Activated CD8-positive, alpha-beta memory T cell treated with anti-CD3 and anti-CD28 coated beads, Interleukin-2, amount 50 U/mL, for 1 hour (primary cell): ENCODE results near the gene ARPP21.

Experiments
- DNase-seq: peaks from one replicate; pipeline ENCODE4 v3.0.0-alpha.2; 2020; ENCODE audit errors: extremely low read depth

ARPP21 gene

DNA sequence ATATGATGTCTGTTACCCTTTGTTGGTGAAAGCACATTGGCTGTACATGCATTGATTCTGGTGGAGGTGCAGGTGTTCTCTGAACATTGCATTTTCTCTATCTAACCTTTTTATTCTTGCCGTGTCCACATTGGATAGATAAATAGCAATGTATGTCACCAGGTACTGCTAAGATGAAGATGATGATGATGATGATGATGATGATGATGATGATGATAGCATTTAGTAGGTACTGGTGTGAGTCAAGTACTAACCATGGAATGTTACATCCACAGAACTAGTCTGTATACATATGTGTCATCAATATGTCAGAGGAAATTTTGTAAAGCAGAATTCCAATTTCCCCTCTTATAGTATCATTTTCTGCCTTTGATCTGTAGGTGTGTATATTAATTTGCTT is 36.3 kb downstream of the ARPP21 start:
- DNase-seq = no peak

GRCh38 chr3:35677797-35678196 is 38.5 kb downstream of the ARPP21 start:
- no peak for DNase-seq

DNA sequence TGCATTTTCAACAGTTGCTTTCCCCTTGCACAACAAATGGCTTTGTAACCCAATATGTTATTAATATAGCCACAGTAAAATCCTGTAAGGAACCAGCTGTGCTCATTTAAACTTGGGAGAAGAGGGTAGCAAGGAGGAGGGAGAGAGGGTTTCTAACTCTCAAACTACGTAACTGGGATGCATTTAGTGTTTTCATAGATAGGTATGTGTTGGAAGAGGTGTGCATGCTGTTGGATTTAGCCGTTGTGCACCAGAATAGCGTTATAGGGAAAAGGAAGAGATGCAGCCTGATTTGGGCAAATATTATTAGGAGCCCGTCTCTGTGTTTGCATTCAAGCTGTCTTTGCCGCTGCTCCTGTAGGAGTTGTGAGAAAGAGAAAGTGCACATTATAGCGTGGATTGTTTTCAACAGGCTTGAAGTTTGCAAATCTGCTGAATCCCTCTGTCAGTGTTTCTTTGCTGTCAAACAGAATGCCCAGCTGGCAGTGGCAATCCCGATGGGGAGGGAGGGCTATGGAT is 39.4 kb downstream of the ARPP21 start:
- no peak for DNase-seq

DNA sequence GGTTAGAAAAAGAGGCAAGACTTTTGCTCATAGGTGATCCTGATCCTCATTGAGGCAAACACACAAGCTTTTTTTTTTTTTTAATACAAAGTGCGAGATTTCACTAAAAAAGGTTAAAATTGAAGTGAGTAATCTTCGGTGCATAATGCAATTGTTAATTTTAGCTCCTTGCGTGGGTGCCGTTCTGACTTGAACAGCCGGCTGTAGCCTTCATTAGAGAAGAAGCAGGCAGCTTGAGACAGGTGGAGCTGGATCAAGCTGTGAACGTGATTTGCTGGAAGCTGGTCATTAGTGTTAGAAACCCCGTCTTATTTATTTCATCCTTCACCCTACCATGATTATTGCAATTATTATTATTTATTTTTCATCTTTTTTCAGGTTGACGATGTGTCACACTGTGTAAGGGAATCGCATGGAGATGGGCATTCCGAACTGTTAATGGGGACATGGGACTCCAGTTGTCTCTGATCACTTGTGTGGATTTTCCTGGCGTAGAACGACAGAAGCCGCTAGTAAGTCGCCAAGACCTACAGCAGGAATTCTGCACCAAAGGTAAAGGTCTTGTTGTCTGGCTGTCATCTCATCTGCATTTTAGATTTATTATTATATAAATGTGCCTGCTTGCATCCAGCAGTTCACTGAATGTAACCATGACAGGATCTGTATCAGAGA is 40.2 kb downstream of the ARPP21 start:
- no peak for DNase-seq

GRCh38 chr3:35680866-35681650 is 41.7 kb downstream of the ARPP21 start:
- DNase-seq = no peak

DNA sequence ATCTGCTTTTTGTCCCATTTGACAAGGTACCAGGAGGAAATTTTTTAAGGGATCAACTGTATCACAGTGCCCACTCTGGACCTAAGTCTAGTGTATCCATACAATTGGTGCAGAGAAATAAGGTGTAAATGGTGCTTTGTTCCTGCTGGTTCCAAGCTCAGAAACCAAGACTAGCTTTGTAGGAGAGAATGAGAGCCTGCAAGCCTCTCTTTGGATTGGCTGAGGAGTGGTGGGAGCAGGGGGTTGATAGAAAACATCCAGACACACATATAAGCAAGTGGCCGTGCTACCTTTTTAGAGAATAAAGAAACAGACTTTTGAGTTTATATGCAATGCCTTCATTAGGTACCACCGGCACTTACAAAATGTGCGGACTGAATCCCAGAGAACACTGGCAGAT is 45.8 kb downstream of the ARPP21 start:
- no peak for DNase-seq

DNA sequence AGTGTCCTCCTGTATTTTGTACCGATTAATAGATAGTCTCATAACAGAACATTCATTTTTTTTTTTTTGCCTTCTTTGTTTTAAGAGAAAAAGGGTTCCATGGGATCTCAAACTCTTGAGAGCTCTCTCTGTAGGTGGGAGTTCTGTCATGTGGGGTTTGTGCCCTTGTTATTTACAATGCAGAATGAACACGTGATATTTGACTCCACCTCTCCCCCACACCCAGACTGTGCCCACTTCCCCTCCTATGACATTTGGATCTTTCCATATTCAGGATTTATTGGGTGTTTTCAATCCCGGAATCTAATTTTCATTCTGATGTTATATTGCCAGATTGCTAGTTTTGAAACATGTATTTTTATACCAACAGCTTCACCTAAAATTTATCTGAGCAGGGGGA is 49.5 kb downstream of the ARPP21 start:
- DNase-seq = no peak

DNA sequence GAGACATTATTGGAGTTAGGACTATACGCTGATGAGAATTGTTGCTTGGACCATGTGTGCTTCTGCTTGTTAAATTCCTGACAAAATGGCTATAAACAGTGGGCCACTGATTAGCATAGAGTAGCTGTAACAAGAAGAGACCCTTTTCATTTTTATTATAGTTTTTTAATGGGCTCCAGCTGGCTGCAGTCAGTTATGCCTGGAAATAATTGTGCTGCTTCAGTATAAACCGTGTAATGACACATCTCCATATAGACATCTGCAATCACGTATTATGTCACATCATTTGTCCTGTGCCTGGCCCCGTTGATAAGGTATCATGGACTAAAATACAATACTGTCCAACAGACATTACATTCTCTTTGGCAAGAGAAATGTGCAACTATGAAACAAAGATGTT is 50.9 kb downstream of the ARPP21 start:
- no peak for DNase-seq

DNA sequence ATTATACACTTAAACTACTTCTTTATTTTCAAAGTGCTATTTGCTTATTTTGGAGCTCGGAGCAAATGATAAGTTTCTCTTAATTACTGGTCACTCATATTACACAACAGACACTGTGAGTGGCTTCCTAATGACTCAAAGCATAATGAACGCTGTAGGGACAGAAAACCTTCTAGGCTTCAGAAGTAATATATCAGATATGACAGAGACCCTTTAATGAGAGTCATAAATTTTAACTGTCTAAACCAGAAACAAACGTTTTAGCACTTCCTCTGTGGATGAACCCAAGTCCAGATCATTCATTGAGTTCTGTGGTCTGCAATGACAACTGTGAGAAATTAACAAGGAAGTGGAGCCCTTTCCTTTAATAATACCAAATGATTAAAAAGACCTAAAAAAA is 66.6 kb downstream of the ARPP21 start:
- no peak for DNase-seq

- no peak for DNase-seq
These were observed 68.6 kb downstream of the ARPP21 start for GRCh38 chr3:35707904-35708303.

- DNase-seq = no peak
These were observed 69.3 kb downstream of the ARPP21 start for GRCh38 chr3:35708394-35709271.

GRCh38 chr3:35709691-35710090 is 70.4 kb downstream of the ARPP21 start:
- no peak for DNase-seq

- DNase-seq = no peak
These were observed 71.2 kb downstream of the ARPP21 start for GRCh38 chr3:35710554-35710953.

GRCh38 chr3:35718921-35719320 is 79.6 kb downstream of the ARPP21 start:
- no peak for DNase-seq

GRCh38 chr3:35721628-35722027 is 82.3 kb downstream of the ARPP21 start:
- no peak for DNase-seq

DNA sequence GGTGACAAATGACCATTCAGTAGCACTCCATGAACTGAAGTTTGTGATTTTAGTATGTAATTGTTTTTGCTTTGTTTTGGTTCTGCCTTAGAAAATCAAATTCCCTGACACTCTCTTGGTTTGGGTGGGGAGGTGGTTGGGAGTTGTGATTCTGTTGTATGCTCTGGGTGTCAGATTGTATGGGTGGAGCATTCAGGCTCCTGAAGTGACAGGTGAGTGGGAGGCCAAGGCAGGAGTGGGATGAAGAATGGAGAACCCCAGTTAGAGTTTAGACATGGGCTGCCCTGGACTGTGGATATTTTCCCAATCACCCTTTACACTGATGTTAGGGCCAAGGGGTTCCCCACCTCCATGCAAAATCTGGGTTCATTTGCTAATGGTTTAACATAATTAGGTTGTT is 83.6 kb downstream of the ARPP21 start:
- DNase-seq = no peak

GRCh38 chr3:35723480-35724097 is 84.3 kb downstream of the ARPP21 start:
- no peak for DNase-seq

GRCh38 chr3:35724106-35724505 is 84.8 kb downstream of the ARPP21 start:
- DNase-seq = no peak

- no peak for DNase-seq
These were observed 87.9 kb downstream of the ARPP21 start for GRCh38 chr3:35727179-35727578.

DNA sequence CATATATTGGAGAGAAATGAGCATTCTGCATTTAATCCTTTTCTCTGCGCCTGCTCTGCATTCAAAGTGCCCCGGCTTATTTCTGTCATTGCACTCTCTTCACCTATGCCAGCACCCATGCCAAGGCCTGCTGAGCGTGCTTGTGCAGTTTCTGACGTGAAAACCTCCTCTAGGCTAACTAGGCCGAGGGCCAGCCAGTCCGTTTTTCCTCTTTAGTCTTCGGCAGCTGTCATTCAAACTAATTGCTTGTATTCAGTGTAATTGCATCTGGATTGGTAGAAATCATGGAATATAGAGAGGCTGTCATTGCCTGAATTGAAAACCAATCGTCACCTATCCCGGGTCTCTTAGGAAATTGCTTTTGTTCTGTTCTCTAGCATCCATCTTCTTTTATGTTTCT is 94.0 kb downstream of the ARPP21 start:
- no peak for DNase-seq

- DNase-seq = no peak
These were observed 94.5 kb downstream of the ARPP21 start for GRCh38 chr3:35733864-35734263.

DNA sequence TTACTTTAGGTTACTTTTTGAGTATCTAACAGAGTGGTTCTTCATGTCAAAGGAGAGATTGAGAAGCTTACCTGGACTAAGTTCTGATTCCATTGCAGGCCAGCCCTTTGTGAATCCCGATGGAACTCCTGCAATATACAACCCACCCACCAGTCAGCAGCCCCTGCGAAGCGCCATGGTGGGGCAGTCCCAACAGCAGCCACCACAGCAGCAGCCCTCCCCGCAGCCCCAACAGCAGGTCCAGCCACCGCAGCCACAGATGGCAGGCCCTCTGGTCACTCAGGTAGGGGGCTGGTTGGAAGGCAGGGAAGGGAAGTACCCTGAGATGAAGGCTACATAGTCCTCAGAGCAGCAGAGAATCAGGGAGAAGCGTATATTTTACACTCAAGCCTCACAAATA is 97.8 kb downstream of the ARPP21 start:
- DNase-seq = no peak
